MM.1S (cell line): Measurements from ENCODE around the gene TLR2.

ENCODE experiments used
- DNase-seq: peaks from one replicate; pipeline ENCODE4 v3.0.0-alpha.2; 2015
- H2AFZ ChIP-seq: fragments of 300-600 bp; sonication (generic); 2 replicates; pipeline ENCODE4 v1.6.0; 2016; ENCODE audit warnings: antibody characterized with exemption, low read length
- H3F3A ChIP-seq: fragments of 300-600 bp; sonication (generic); 2 replicates; pipeline ENCODE4 v1.6.1; 2016; ENCODE audit warnings: mild to moderate bottlenecking, antibody characterized with exemption, low read length, moderate library complexity, mixed read lengths; ENCODE audit not compliant: insufficient read depth
- H3K27ac ChIP-seq: fragments of 300-600 bp; sonication (generic); 2 replicates; pipeline ENCODE4 v1.5.1; 2016; ENCODE audit warnings: mild to moderate bottlenecking, low read length
- H3K27me3 ChIP-seq: fragments of 300-600 bp; sonication (generic); replicated peaks from 2 replicates; pipeline ENCODE4 v1.6.0; 2016; ENCODE audit warnings: low read length; ENCODE audit not compliant: insufficient read depth
- H3K36me3 ChIP-seq: fragments of 300-600 bp; sonication (generic); replicated peaks from 2 replicates; pipeline ENCODE4 v1.6.1; 2016; ENCODE audit warnings: mild to moderate bottlenecking, low read length, mixed read lengths; ENCODE audit not compliant: insufficient read depth
- H3K4me1 ChIP-seq: fragments of 300-600 bp; sonication (generic); 2 replicates; pipeline ENCODE4 v1.6.1; 2016; ENCODE audit warnings: low read length, mixed read lengths
- H3K4me2 ChIP-seq: fragments of 300-600 bp; sonication (generic); 2 replicates; pipeline ENCODE4 v1.6.0; 2016; ENCODE audit warnings: low read depth, low read length
- H3K4me3 ChIP-seq: fragments of 300-600 bp; sonication (generic); 2 replicates; pipeline ENCODE4 v1.5.1; 2016; ENCODE audit warnings: low read length, mixed read lengths
- H3K79me2 ChIP-seq: fragments of 300-600 bp; sonication (generic); 2 replicates; pipeline ENCODE4 v1.6.1; 2016; ENCODE audit warnings: mixed run types, low read length, mixed read lengths
- H3K9ac ChIP-seq: fragments of 300-600 bp; sonication (generic); 2 replicates; pipeline ENCODE4 v1.6.1; 2016; ENCODE audit warnings: low read length, mixed read lengths
- H3K9me2 ChIP-seq: fragments of 300-600 bp; sonication (generic); replicated peaks from 2 replicates; pipeline ENCODE4 v1.6.1; 2016; ENCODE audit warnings: mild to moderate bottlenecking, low read length, mixed read lengths; ENCODE audit not compliant: insufficient read depth
- H3K9me3 ChIP-seq: fragments of 300-600 bp; sonication (generic); replicated peaks from 2 replicates; pipeline ENCODE4 v1.6.1; 2016; ENCODE audit warnings: mild to moderate bottlenecking, low read length, mixed read lengths; ENCODE audit not compliant: insufficient read depth
- H4K20me1 ChIP-seq: fragments of 300-600 bp; sonication (generic); 2 replicates; pipeline ENCODE4 v1.6.1; 2016; ENCODE audit warnings: mild to moderate bottlenecking, low read length, moderate library complexity, mixed read lengths; ENCODE audit not compliant: insufficient read depth
- CTCF ChIP-seq: fragments of 300-600 bp; sonication (generic); IDR thresholded peaks from 2 replicates; pipeline ENCODE4 v1.5.1; 2016; ENCODE audit warnings: antibody characterized with exemption, low read length, mixed read lengths
- EZH2 ChIP-seq: fragments of 300-600 bp; sonication (generic); optimal IDR thresholded peaks from 2 replicates; pipeline ENCODE3; 2017; ENCODE audit warnings: low read depth, mild to moderate bottlenecking, antibody characterized with exemption, low read length, mixed read lengths
- EZH2phosphoT487 ChIP-seq: fragments of 300-600 bp; sonication (generic); IDR thresholded peaks from 2 replicates; pipeline ENCODE4 v1.6.1; 2018; ENCODE audit warnings: antibody characterized with exemption, low read length

TLR2 gene

DNA sequence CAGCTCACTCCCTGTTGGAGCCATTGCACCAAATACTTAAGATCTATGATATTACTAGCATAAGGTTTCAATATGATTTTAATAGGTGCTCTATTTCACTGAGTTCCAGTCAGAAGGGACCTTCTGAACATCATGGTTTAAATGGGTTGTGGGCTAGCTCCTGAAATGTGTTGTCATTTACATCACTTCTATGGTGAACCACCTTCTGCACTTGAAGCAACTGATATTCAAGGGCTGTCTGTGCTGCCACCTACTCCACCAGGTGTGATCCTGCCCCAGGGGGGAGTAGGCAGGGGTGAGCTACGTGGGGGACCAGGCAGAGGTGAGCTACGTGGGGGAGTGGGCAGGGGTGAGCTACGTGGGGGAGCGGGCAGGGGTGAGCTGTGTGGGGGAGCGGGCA is 40.5 kb downstream of the TLR2 start:
- TF ChIP-seq CTCF (no peak), EZH2 (no peak), EZH2phosphoT487 (no peak)

DNA sequence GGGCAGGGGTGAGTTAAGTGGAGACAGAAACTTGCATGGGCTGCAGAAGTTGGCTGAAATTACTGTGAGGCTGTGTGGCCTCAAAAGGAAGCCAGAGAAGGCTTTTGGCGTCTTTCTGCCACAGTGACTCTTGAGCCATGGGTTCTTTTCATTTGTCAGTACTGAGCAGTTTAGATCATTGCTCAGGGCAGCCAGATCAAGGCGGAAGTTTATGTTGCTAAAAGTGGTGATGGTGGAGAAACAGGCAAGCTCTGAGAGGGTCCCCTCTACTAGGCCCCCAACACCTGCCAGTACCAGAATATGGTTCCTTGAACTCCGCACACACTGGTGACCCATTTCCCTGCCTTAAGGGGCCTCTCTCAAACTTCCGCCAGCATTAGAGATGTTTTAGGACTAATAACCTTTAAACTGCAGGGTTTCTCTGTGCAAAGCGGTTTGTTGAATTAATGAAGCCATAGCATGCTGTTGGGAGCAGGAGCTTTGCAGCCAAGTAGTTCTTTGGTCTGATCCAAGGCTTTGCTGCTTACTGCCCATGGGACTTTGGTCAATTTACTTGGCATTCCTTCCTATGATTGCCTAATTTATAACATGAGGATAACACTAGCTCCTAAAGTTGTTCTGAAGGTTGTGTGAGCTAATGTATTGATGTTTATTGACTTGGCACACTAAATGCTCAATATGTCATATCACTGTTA is 41.2 kb downstream of the TLR2 start:
- H3K4me2 ChIP-seq: no peak overlapping the region
- H2AFZ ChIP-seq: no peak overlapping the region
- no peak for DNase-seq

More for the DNA sequence above, 40.5 kb downstream of the TLR2 start:
- Histone ChIP-seq H3K9me2 (no peaks in the 10 kb centered on the region), H3K36me3 (no peaks in the 10 kb centered on the region), H3F3A (0 out of 2 replicates have a peak, but pooled peaks cover 2% of the 10 kb centered on the region), H3K4me2 (no peak overlapping the region), H2AFZ (no peak overlapping the region), H4K20me1 (no peaks in the 10 kb centered on the region), H3K79me2 (no peaks in the 10 kb centered on the region), H3K4me3 (no peak overlapping the region), H3K27me3 (no peaks in the 10 kb centered on the region), H3K9ac (no peak overlapping the region), H3K27ac (no peak overlapping the region), H3K9me3 (no peaks in the 10 kb centered on the region), H3K4me1 (peaks cover 7% of the 10 kb centered on the region)
- DNase-seq: no peak

GRCh38 chr4:153725831-153726154 is 41.7 kb downstream of the TLR2 start:
- Histone ChIP-seq H3F3A (0 out of 2 replicates have a peak, but pooled peaks cover 5% of the 10 kb centered on the region), H3K4me1 (peaks cover 16% of the 10 kb centered on the region), H3K27me3 (no peaks in the 10 kb centered on the region), H3K4me2 (no peak overlapping the region), H3K36me3 (no peaks in the 10 kb centered on the region), H3K9me2 (no peaks in the 10 kb centered on the region), H3K79me2 (no peaks in the 10 kb centered on the region), H3K9me3 (no peaks in the 10 kb centered on the region), H3K4me3 (no peak overlapping the region), H2AFZ (no peak overlapping the region), H4K20me1 (no peaks in the 10 kb centered on the region), H3K27ac (no peak overlapping the region), H3K9ac (no peak overlapping the region)
- no peak for TF ChIP-seq EZH2
- no peak for TF ChIP-seq EZH2phosphoT487
- no peak for TF ChIP-seq CTCF
- no peak for DNase-seq

More for the DNA sequence above, 41.2 kb downstream of the TLR2 start:
- Histone ChIP-seq H3K9me3 (no peaks in the 10 kb centered on the region), H3K79me2 (no peaks in the 10 kb centered on the region), H3K4me1 (peaks cover 14% of the 10 kb centered on the region), H3K27ac (no peak overlapping the region), H3K36me3 (no peaks in the 10 kb centered on the region), H4K20me1 (no peaks in the 10 kb centered on the region), H3K9me2 (no peaks in the 10 kb centered on the region), H3K27me3 (no peaks in the 10 kb centered on the region), H3K4me3 (no peak overlapping the region), H3K9ac (no peak overlapping the region), H3F3A (0 out of 2 replicates have a peak, but pooled peaks cover 5% of the 10 kb centered on the region)
- TF ChIP-seq EZH2: no peak

DNA sequence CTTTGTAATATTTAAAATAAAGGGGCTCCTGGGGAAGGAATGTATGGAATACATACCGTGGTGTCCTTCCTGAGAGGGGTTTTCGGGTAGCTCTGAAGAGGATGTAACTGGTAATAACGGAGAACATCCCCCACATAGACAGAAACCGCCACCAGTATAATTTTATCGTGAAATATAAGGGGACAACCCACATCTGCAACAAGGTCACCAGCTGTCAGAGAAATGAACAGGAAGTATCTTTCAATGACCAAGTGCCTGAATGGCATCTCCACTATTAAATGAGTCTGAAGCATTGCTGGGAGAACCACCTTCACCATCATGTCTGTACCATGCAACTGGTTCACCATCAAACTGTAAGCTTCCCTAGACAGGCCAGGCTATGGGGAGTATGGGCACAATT is 44.1 kb downstream of the TLR2 start:
- H3K9me2 ChIP-seq: no peaks in the 10 kb centered on the region
- H3K36me3 ChIP-seq: no peaks in the 10 kb centered on the region
- H3K4me2 ChIP-seq: no peak overlapping the region
- H3K27me3 ChIP-seq: no peaks in the 10 kb centered on the region
- no peak overlapping the region for H3K27ac ChIP-seq
- DNase-seq: no peak
- H3K9ac ChIP-seq: no peak overlapping the region
- no peaks in the 10 kb centered on the region for H3K79me2 ChIP-seq
- TF ChIP-seq EZH2: no peak
- no peak for TF ChIP-seq CTCF
- TF ChIP-seq EZH2phosphoT487: no peak
- no peak overlapping the region for H3K4me3 ChIP-seq
- H2AFZ ChIP-seq: no peak overlapping the region
- 0 out of 2 replicates have a peak, but pooled peaks cover 5% of the 10 kb centered on the region for H3F3A ChIP-seq
- H4K20me1 ChIP-seq: no peaks in the 10 kb centered on the region
- H3K4me1 ChIP-seq: peaks cover 16% of the 10 kb centered on the region
- H3K9me3 ChIP-seq: no peaks in the 10 kb centered on the region
